Pancreas (tissue), 10 donors: Measurements from ENCODE around the gene KCNIP1. TPM values are rescaled to one million over a fixed set of nuclear protein-coding genes. Genes with fewer than 3 reads are reported as not detected.

Experiments used
- ATAC-seq, 4 donors: fragments of 200-7000 bp; cut with Tn5 transposase; one replicate each; pipeline versions ENCODE4 v1.8.0 to v1.9.1; 2020; ENCODE audit warnings: mild to moderate bottlenecking in 4 of 4, moderate library complexity in 4 of 4
- DNase-seq, 6 donors: peaks; one replicate each; pipeline ENCODE4 v3.0.0-alpha.2; 2020
- FAIRE-seq: peaks from 2 replicates; lab custom pipeline; 2012; peaks lifted over from hg19 to GRCh38; lab: Jason Lieb, UNC
- H3K27ac ChIP-seq, 4 donors: fragments of 200-600 bp; sonication (generic); 1 replicate in 3 of 4; 2 replicates in 1 of 4; pipeline versions ENCODE4 v1.5.0 to v1.8.0; 2020
- H3K27me3 ChIP-seq, 4 donors: fragments of 200-600 bp; one replicate each; pipeline ENCODE4 v1.8.0; 2021
- H3K36me3 ChIP-seq, 3 donors: fragments of 200-600 bp; sonication (generic) in 1 of 3; one replicate each; pipeline versions ENCODE4 v1.5.0 to v1.8.0; 2020 to 2021
- H3K4me1 ChIP-seq, 3 donors: fragments of 200-600 bp; one replicate each; pipeline ENCODE4 v1.8.0; 2021
- H3K4me3 ChIP-seq, 4 donors: fragments of 200-600 bp; sonication (generic) in 2 of 4; one replicate each; pipeline versions ENCODE4 v1.5.0 to v1.8.0; 2020 to 2021
- H3K9me3 ChIP-seq, 4 donors: fragments of 200-600 bp; one replicate each; pipeline ENCODE4 v1.8.0; 2021
- WGBS, 2 donors: extraction: QIAGEN DNeasy Blood & Tissue Kit; methylation state at CpG; one replicate each; pipeline ENCODE4 v1.1.7; 2013; 5-methylcytosine and 5-hydroxymethylcytosine counted together
- intact Hi-C, 3 donors: fragments of 100-400 bp; cut with DNase I; formaldehyde crosslinking; loops; one replicate each; pipeline versions ENCODE4 v1.11.1 to v1.14.2; 2022
- polyA plus RNA-seq, 2 donors: library from polyadenylated mRNA; stranded (reverse); fragments of 200-250 nt; gene quantifications; one replicate each; pipeline ENCODE4 v1.2.3, GENCODE V29; 2013
- total RNA-seq, 6 donors: library from RNA; stranded (reverse); fragmentation: NEBNext Ultra II Directional in 4 of 6; extraction: Animal tissue kit (Norgen Biotek cat#: 25700) in 4 of 6; gene quantifications; one replicate each; pipeline versions ENCODE4 v1.2.1 to v1.2.4, GENCODE V29; 2021 to 2023
- TF ChIP-seq, protein P1 (sequence below), 4 donors: fragments of 200-600 bp; sonication (generic) in 3 of 4; IDR thresholded peaks; one replicate each; pipeline versions ENCODE4 v1.5.0 to v1.8.0; 2021; ENCODE audit warnings: antibody characterized with exemption in 4 of 4
- donor health status: healthy with polysubstance abuse.
- donor health status: DM: no; HTN: no; CAD: no; lungs with moderate emphysema.
- donor health status: DM: no; HTN: no; CAD: no.
- donor health status: control.
- donor health status: control.
- donor health status: Bipolar disorder and iron deficiency.
- donor health status: DM: yes; HTN: yes; CAD: no.
- donor health status: DM: no; HTN: no; CAD: no.
- donor health status: DM: no; HTN: no; CAD: no.
- donor health status: DM: yes; HTN: yes; CAD: no.

The KCNIP1 gene
- total and polyA plus RNA-seq, 8 donors: 0.31 to 10.3 (median 1.1) TPM

- intact Hi-C loops: no loop called here
- ATAC-seq (no peak), DNase-seq (no peak), FAIRE-seq (no peak)
- H3K4me3 ChIP-seq: no peak overlapping the region
- H3K36me3 ChIP-seq: no peaks in the 10 kb centered on the region
- no peaks in the 10 kb centered on the region for H3K9me3 ChIP-seq
- 67 to 68% methylated on average over 5 of the region's 5 CpGs for WGBS, 2 donors
- H3K4me1 ChIP-seq: no peaks in the 10 kb centered on the region
- no peak overlapping the region for H3K27ac ChIP-seq
- peaks cover 0 to 6% (median 0%) of the 10 kb centered on the region in 4 donors for H3K27me3 ChIP-seq
- TF ChIP-seq, protein P1, sequence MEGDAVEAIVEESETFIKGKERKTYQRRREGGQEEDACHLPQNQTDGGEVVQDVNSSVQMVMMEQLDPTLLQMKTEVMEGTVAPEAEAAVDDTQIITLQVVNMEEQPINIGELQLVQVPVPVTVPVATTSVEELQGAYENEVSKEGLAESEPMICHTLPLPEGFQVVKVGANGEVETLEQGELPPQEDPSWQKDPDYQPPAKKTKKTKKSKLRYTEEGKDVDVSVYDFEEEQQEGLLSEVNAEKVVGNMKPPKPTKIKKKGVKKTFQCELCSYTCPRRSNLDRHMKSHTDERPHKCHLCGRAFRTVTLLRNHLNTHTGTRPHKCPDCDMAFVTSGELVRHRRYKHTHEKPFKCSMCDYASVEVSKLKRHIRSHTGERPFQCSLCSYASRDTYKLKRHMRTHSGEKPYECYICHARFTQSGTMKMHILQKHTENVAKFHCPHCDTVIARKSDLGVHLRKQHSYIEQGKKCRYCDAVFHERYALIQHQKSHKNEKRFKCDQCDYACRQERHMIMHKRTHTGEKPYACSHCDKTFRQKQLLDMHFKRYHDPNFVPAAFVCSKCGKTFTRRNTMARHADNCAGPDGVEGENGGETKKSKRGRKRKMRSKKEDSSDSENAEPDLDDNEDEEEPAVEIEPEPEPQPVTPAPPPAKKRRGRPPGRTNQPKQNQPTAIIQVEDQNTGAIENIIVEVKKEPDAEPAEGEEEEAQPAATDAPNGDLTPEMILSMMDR (IDR thresholded peaks at IDR 0.05): no peak
These were observed 159.1 kb downstream of the KCNIP1 start for GRCh38 chr5:170662966-170663365.

DNA sequence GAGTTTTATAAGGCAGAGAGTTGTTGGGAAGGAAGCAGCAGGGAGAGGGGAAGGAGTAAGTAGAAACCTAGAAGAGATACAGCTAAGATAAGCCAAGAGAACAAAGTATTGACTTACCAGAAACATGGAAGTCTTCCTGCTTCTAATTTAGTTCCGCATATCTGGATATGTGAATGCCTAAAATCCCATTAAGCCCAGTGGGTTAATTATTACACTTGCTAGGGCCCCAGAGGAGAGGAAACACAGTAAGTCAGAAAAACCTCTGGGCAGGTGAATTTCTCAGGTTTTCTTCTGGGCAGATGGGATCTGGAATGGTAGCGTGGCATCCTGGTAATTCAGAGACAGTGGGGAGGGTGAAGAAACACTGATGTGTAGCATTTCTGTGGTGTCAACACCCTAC lies 175.0 kb downstream of the KCNIP1 start:
- no peaks in the 10 kb centered on the region for H3K4me1 ChIP-seq
- H3K27ac ChIP-seq: no peak overlapping the region
- ATAC-seq (peak in 1 of 4 donors; percentile 23), FAIRE-seq (no peak), DNase-seq (no peak)
- intact Hi-C loops: no loop called here
- H3K9me3 ChIP-seq: no peaks in the 10 kb centered on the region
- peaks cover 0 to 3% (median 0%) of the 10 kb centered on the region in 4 donors for H3K27me3 ChIP-seq
- H3K4me3 ChIP-seq: no peak overlapping the region
- 40 to 45% methylated on average over 2 of the region's 2 CpGs for WGBS, 2 donors
- H3K36me3 ChIP-seq: no peaks in the 10 kb centered on the region
- TF ChIP-seq, protein P1 (IDR thresholded peaks at IDR 0.05): no peak

DNA sequence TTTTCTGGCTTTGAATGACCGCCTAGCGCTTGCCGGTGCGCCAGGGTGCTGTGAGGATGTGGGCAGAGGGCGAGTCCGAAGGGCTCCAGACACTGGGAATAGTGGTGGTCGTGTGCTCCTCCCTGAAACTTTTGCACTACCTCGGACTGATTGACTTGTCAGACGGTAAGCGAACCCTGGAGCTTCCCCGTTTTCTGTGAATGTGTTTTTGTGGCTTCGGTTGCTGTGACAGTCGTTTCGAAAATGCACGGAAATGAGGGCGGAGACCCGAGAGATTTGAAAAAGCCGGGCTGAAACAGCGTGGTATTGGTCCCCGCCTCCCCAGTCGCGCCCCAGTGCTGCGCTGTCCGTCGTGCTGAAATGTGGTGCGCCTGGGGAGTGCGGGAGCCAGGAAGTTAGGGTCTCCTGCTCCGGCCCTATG lies 177.2 kb downstream of the KCNIP1 start:
- Histone ChIP-seq H3K27ac (no peak overlapping the region), H3K4me1 (no peaks in the 10 kb centered on the region), H3K36me3 (no peaks in the 10 kb centered on the region), H3K9me3 (no peaks in the 10 kb centered on the region), H3K4me3 (no peak overlapping the region), H3K27me3 (peaks cover 0 to 3% (median 0%) of the 10 kb centered on the region in 4 donors)
- peak; percentile 67 to 91 (median 76) for ATAC-seq
- no peak for FAIRE-seq
- intact Hi-C loops: no loop called here
- 1 to 2% methylated on average over 26 to 28 of the region's 28 CpGs for WGBS, 2 donors
- DNase-seq: peak in 4 of 6 donors; percentile 2 to 65 (median 24)
- TF ChIP-seq, protein P1 (IDR thresholded peaks at IDR 0.05): no peak

DNA sequence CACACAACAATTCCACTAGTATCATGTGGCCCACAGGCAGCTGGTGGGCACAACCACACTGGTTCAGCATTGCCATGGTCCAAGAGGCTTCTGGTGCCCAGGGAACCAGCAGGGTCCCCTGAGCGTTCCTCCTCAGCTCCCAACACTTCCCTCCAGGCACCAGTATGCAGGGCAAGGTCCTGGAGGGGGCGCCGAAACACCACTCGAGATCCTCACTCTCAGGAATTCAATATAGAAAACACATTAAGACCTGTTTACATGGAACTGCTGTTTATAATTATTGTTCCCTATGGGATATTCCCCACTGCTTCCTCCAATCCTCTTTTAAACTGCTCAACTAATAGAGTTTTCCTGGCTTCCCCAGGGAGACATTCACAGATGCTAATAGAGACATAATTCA lies 187.8 kb downstream of the KCNIP1 start:
- WGBS, 2 donors: 30 to 35% methylated on average over 4 of the region's 4 CpGs
- no peaks in the 10 kb centered on the region for H3K9me3 ChIP-seq
- TF ChIP-seq, protein P1 (IDR thresholded peaks at IDR 0.05): no peak
- no peak overlapping the region for H3K4me3 ChIP-seq
- intact Hi-C loops: no loop called here
- no peak overlapping the region for H3K27ac ChIP-seq
- FAIRE-seq (no peak), ATAC-seq (no peak), DNase-seq (no peak)
- no peaks in the 10 kb centered on the region for H3K27me3 ChIP-seq
- no peaks in the 10 kb centered on the region for H3K4me1 ChIP-seq
- no peaks in the 10 kb centered on the region for H3K36me3 ChIP-seq

DNA sequence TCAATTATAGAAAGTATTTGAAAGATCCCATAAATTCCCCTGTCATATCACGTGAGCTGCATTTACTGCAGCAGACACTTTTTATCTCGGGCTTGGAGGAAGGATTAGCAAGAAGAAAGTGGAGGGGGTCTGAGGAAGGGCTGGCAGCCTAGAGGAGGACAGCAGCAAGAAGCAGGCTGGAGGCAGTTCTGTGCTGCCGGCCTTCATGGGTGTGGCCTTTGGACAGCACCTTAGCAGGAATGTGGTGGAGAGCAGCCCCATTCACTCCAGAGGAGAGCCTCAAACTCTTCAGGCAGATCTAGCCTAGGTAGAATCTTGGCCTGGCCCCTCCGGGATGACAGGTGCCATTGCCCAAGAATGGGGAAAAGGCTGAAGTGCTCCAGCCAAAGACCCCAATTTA lies 189.9 kb downstream of the KCNIP1 start:
- Histone ChIP-seq H3K4me1 (no peaks in the 10 kb centered on the region), H3K36me3 (no peaks in the 10 kb centered on the region), H3K4me3 (no peak overlapping the region), H3K27ac (no peak overlapping the region), H3K9me3 (no peaks in the 10 kb centered on the region), H3K27me3 (no peaks in the 10 kb centered on the region)
- FAIRE-seq (no peak), ATAC-seq (no peak), DNase-seq (no peak)
- TF ChIP-seq, protein P1 (IDR thresholded peaks at IDR 0.05): no peak
- intact Hi-C loops: no loop called here
- 50% methylated on average over 4 of the region's 4 CpGs for WGBS, 2 donors
